ENCODE measurements around the gene COL19A1.

- TF ChIP-seq YY1 (IDR thresholded peaks at IDR 0.05; ENCODE audit: insufficient read depth, insufficient read length) (no peak), ZNF274 (IDR thresholded peaks at IDR 0.05; ENCODE audit: low read depth, low read length) (no peak), SUZ12 (IDR thresholded peaks at IDR 0.05; ENCODE audit: extremely low read depth, insufficient read depth, insufficient read length) (no peak)
These were observed 220.4 kb downstream of the COL19A1 start for GRCh38 chr6:70086806-70087205.

Data from NT2/D1 (cell line).